ENCODE results near the gene RAB3C.

Gene RAB3C

DNA sequence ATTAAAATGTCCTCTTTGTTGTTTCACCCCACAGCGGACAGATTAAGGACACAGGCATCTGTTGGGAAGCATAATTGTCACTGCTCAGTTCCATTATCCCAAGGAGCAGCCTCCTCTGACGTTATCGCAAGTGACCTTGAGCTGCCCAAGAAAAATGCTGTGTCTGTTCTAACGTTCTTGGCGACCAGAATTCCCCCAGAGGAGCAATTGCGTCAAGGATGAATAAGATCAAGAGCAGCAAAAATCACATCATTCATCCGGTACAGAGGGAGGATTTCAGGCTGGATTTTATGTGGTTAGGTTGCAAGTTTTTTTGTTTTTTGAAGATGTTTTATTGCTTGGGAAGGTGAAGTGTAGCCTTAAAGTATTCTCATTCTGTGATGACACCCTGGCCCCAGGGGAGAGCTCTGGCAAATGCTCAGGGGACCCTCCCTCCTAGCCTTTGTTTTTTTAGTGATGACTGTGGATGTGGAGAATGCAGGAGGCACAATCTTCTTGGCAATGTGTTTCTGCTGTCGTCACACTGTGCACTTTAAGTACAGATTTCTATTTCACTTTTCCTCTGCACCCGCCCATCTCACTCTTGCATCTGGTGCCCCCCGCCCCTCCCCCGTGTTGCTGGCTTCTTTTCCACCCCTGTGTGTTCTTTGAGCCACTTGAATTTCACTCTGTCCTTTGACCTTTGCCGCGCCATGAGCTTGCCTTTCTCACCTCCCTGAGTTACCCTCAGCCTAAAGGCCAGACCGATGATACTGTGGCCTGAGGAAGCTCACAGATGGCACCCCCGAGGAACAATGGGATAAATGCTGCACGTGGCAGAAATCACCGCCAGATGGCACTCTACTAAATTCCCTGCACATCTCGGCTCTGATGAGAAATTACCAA, 308.5 kb downstream of the RAB3C start:
- DNase-seq, result peak; percentile 9 to 63

DNA sequence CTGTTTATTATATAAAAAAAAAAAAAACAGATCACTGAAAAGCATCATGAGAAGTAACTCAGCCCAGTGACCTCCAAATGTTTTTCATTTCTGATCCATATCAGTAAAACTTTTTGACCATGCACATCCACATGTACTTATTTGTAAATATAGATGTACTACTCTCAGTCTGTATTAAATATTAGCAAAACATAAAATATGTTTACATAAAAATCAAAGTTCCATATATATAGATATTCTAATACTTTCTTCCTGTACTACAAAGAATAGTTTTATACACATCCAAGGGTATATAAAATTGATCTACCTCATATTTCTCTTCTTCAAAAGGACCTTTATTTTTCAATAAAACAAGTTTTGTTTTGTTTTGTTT, 309.1 kb downstream of the RAB3C start:
- DNase-seq, result no peak

DNA sequence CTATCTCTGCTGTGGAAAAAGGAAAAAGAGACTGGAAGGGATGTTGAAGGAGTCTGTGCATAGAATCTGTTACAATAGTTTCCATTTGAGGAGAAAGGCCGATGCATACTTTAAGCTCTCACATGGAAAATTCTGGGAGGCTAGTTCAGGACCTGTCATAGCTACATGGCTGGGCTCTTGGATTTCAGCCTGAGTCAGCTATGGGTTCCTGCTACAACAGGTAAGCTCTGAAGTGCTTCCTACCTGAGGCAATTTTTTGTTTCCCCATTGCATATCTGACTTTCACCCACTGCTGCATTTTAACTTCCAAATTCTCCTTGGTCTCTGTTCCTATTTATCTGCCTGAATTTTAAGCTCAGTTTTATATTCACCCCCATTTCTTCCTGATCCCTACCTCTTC, 310.7 kb downstream of the RAB3C start:
- DNase-seq, result no peak

DNA sequence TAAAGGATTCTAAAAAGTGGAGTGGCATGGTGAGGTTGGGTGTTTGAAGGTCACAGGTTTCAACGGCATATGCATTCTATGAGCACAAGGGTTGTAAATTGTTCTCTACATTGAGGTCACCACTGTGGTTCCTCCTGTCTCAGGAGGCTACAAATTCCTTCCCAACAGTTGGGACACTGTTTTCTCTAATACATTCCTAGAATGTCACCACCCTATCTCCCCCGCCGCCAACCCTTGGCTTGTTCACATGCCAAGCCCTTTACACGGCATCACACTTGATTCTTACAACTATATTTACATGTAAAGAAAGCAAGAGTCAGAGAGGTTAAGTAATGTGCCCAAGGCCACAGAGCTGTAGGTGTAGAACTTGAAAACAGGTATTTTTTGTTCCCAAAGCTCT, 315.1 kb downstream of the RAB3C start:
- no peak for DNase-seq

DNA sequence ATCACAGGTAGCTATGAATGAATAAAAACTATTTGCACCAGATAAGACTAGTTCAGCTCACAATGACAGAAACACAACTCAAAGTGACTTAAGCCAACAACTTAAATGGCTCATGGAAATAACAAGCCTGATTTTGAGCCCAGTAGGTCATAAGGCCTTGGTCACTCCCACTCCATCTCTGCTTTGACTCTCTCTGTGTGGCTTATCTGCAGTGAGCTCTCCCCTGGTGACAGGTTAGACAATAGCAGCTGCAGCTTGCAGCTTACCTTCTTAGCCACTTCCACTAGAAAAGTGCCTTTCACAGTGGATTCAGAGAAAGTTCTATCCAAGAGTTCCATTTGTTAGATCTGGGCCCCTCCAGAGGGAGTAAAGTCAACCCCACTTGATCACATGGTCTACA, 315.7 kb downstream of the RAB3C start:
- no peak for DNase-seq

DNA sequence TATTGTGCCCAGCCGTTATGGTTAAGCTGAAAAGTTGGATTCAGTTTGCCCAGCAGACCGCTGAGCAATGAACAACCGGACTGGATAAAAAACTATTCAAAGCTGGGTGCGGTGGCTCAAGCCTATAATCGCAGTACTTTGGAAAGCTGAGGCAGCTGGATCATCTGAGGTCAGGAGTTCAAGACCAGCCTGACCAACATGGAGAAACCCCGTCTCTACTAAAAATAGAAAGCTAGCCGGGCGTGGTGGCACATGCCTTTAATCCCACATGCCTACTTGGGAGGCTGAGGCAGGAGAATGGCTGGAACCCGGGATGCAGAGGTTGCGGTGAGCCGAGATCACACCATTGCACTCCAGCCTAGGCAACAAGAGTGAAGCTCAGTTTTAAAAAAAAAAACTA, 318.4 kb downstream of the RAB3C start:
- DNase-seq, result no peak

DNA sequence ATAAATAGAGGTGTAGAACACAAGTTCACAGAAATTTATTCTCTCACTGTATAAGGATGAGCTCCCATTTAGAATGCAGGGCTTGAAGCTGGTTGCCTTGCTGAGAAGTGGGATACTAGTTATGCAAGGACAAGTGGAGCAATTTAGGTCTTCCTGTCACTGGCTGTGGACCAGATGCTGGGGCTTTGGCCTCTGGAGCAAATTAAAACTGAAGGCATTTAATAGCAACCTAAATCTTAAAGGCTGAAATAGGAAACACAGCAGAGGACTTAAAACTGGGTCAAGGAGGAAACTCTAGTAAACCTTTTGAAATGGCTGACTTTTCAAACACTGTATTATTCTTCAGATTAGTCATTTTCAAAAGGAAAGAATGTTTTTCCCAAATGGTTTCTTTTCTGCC, 319.4 kb downstream of the RAB3C start:
- no peak for DNase-seq

DNA sequence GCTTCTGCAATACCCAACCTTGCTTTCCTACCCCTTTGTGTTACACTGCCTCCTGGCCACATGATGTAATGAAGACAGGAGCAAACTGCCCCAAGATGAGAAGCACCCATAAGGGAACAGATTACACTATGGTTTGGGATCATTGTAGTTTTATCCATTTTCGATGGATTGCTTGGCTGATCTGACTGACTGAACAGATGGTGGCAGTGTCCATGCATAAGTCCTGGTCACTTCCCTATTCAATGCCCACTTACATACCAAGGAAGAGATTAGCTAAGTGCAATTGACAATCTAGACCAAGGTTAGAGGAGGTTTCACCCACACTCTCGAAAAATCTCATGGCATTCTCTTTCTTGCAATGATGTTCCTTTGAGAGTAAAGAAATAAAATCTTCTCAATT, 319.9 kb downstream of the RAB3C start:
- no peak for DNase-seq

DNA sequence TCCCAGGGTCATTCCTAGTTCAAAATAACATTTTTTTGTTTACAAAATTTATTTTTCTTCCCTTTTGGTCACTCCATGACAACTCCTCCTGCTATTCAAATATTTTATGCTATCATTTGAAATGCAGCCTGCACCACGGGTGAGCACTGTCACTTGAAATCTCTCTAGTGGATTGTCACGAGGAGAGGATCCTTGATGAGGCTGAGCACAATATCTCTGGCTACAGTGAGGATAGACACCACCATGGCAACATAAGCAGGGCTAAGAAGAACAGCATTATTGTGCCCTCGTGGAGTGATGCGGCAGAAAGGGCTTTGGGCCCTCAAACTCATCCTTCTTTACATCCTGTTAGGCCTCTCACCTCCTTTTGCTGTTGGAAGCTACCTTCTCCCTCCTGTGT, 321.9 kb downstream of the RAB3C start:
- DNase-seq, result no peak

DNA sequence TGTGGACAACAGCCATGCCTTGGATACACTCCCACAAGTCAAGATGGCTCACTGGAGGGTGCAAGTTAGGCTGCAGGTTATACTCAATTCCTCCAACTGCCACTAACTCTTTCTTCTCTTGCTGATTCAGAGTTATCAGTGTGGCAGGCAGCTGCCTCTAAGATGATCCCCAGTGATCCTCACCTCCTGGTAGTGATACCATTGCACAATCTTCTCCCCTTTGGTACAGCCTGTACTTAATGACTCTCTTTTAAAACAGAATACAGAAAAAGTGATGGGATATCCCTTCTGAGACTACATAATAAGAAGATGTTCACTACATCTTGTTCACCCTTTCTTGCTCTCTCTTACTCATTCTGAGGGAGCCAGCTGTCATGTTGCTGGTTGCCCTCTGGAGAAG, 323.1 kb downstream of the RAB3C start:
- DNase-seq, result no peak
